WERI-Rb-1 (cell line): ENCODE data around the gene TCP11L2.

ENCODE experiments used
- DNase-seq: peaks from one replicate; pipeline ENCODE4 v3.0.0-alpha.2; 2020
- H3K27ac ChIP-seq: fragments of 250-450 bp; sonication (Bioruptor Pico); 2 replicates; pipeline ENCODE4 v1.5.1; 2020; ENCODE audit warnings: mild to moderate bottlenecking, moderate library complexity
- H3K27me3 ChIP-seq: fragments of 250-450 bp; sonication (Bioruptor Pico); 2 replicates; pipeline ENCODE4 v1.5.1; 2021; ENCODE audit warnings: mild to moderate bottlenecking, low read depth, moderate library complexity; ENCODE audit not compliant: insufficient read depth, severe bottlenecking
- H3K36me3 ChIP-seq: fragments of 250-450 bp; sonication (Bioruptor Pico); 2 replicates; pipeline ENCODE4 v1.5.1; 2020; ENCODE audit warnings: mild to moderate bottlenecking, moderate library complexity
- H3K4me3 ChIP-seq: 2 replicates; pipeline ENCODE4 v1.5.1; 2011; ENCODE audit warnings: low read depth, mild to moderate bottlenecking, control low read depth, low read length
- H3K9me3 ChIP-seq: fragments of 250-450 bp; sonication (Bioruptor Pico); 2 replicates; pipeline ENCODE4 v1.5.1; 2021; ENCODE audit warnings: mild to moderate bottlenecking, moderate library complexity; ENCODE audit not compliant: severe bottlenecking
- TF ChIP-seq, protein P1 (sequence below): IDR thresholded peaks from 2 replicates; pipeline ENCODE4 v1.5.1; 2011; ENCODE audit warnings: low read depth, mild to moderate bottlenecking, control low read depth, inconsistent platforms, low read length

TCP11L2 gene

DNA sequence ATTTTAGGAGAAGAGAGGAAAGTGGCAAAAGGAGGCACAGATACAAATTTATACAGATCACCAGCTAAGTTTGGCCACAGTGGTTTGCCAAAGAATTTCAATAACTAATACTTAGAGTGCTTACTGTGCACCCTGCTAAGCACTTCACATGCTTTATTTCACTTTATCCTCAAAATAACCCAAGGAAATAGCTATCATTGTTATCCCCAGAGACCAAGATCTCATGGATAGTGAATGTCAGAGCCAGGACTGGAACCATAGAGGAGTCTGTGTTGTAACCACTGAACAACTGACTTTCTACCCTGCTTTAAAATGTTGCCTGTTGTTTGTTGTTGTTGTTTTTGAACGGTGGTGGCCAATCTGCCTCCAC, 1.3 kb upstream of the TCP11L2 start:
- TF ChIP-seq, protein P1, sequence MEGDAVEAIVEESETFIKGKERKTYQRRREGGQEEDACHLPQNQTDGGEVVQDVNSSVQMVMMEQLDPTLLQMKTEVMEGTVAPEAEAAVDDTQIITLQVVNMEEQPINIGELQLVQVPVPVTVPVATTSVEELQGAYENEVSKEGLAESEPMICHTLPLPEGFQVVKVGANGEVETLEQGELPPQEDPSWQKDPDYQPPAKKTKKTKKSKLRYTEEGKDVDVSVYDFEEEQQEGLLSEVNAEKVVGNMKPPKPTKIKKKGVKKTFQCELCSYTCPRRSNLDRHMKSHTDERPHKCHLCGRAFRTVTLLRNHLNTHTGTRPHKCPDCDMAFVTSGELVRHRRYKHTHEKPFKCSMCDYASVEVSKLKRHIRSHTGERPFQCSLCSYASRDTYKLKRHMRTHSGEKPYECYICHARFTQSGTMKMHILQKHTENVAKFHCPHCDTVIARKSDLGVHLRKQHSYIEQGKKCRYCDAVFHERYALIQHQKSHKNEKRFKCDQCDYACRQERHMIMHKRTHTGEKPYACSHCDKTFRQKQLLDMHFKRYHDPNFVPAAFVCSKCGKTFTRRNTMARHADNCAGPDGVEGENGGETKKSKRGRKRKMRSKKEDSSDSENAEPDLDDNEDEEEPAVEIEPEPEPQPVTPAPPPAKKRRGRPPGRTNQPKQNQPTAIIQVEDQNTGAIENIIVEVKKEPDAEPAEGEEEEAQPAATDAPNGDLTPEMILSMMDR = no peak
- Histone ChIP-seq H3K4me3 (no peak overlapping the region), H3K27ac (no peak overlapping the region), H3K9me3 (no peaks in the 10 kb centered on the region), H3K27me3 (no peaks in the 10 kb centered on the region), H3K36me3 (no peaks in the 10 kb centered on the region)
- no peak for DNase-seq

DNA sequence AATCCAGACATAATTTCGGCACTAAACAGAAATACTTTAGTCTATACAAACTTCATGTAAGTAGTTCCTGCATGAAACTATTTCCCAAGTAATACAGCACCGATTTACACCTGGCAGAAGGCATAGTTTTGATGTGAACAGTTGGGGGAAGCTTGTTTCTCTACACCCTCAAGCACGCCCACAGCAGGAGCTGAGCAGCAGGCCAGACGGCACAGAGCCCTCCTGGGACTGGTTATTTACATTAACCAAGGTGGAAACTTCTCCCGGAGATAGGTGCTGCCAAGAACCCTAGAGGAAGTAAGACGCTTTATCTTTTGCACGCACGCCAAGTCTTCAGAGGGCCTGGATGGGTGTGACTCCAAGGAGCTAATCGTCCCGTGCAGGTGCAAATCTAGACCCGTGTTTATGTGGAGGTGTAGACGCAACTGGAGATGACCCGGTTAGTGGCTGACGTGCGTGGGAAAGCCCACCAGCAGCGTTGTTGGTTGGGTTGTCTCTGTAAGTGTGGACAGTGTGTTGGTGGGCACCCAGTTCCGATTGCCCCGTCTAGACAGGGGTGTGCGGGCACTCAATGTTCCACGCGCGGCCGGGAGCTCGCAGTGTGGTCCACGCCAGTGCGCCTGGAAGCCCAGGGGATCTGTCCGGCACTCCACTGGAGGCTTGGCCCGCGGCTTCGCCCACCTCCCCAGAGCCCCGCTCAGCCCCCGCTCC, 767 bp upstream of the TCP11L2 start:
- H3K27me3 ChIP-seq = no peaks in the 10 kb centered on the region
- DNase-seq = peak; percentile 21
- no peaks in the 10 kb centered on the region for H3K36me3 ChIP-seq
- no peak overlapping the region for H3K27ac ChIP-seq
- peak overlapping the region; percentile 65 for H3K4me3 ChIP-seq
- TF ChIP-seq, protein P1 = no peak
- no peaks in the 10 kb centered on the region for H3K9me3 ChIP-seq

DNA sequence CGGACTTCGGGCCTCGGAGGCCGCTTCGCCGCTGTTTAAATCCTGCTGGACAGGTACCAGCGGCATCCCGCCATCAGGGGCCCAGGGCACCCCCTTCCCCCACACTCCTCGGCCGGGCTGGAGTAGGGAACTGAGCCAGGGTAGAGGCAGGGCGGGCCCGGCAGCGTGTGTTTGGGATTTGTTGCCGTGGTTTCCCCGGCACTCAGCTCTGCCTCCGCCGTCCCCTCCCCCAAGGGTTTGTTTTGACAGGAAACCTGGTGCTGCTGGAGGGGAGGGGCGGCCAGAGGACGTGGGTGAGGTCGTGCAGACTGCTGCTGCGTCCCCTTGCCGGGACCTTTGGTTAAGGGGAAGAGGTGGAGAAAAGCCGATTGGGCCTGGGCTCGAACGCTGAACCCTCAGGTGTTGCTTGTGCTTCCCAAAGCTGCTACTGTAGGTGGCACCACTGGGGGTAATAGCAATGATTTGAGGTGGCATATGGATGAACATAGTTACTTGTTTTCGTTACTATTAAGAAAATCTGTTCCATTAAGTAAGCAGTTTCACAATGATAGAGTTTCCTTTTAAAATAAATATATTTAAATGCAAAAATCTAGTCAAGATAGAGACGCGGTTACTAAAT, 778 bp downstream of the TCP11L2 start:
- TF ChIP-seq, protein P1 = no peak
- peak overlapping the region; percentile 98 for H3K27ac ChIP-seq
- peak; percentile 84 for DNase-seq

DNA sequence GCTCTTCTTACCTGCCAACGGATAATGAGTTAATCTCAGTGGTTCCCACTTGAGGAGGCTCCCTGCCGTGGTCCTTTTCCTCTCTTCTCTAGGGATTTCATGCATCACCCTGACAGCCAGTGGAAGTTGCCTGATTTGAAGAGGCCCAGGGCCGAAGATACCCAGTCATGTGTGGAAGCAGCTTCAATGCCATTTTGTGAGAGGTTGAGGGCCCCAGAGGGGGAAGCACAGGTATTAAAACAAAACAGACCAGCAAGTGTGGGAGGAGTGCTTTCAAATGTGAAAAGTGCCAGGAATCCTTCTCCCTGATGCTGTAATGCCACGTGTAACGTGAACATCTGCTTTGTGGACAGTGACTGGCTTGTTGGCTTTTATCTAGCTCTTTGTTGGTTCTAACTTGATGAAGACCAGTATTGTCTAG, 1.5 kb downstream of the TCP11L2 start:
- no peak for DNase-seq
- Histone ChIP-seq H3K9me3 (no peaks in the 10 kb centered on the region), H3K4me3 (no peak overlapping the region), H3K27me3 (no peaks in the 10 kb centered on the region), H3K27ac (no peak overlapping the region), H3K36me3 (no peaks in the 10 kb centered on the region)
- TF ChIP-seq, protein P1 = no peak

More for the DNA sequence above, 778 bp downstream of the TCP11L2 start:
- peak overlapping the region; percentile 94 for H3K4me3 ChIP-seq
- no peaks in the 10 kb centered on the region for H3K36me3 ChIP-seq
- no peaks in the 10 kb centered on the region for H3K27me3 ChIP-seq
- no peaks in the 10 kb centered on the region for H3K9me3 ChIP-seq

DNA sequence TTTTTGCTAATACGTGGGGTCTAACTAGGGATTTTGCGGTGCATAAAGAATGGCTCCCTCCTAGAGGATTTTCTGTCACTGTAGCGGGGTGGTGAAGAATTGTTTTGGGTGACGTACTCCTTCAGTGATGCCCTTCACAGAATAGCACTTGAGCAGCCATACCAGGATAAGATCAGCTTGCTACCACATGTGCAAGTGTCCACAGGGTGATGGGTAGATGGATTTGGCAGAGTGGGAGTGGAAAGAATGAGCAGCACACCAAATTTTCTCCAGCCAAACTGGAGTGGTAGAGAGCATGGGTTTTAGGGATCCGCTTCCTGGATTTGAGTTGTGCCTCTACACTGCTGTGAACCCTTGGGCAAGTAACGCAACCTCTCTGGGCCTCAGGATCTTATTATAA, 2.3 kb downstream of the TCP11L2 start:
- Histone ChIP-seq H3K9me3 (no peaks in the 10 kb centered on the region), H3K27me3 (no peaks in the 10 kb centered on the region), H3K36me3 (no peaks in the 10 kb centered on the region), H3K27ac (no peak overlapping the region), H3K4me3 (no peak overlapping the region)
- no peak for DNase-seq
- TF ChIP-seq, protein P1 = no peak
